H1 (cell line): Measurements from ENCODE around the gene KIF26B. TPM values are rescaled to one million over a fixed set of nuclear protein-coding genes. Genes with fewer than 3 reads are reported as not detected.

Source experiments
- CTCF ChIA-PET: fragments of 300-600 bp; sonication (Branson Sonifier 250); formaldehyde crosslinking; loops from one replicate; lab custom pipeline; 2021; ENCODE audit not compliant: partially characterized antibody; lab: Charles Lee
- POLR2A ChIA-PET: fragments of 300-600 bp; sonication (Branson Sonifier 250); formaldehyde crosslinking; loops from one replicate; lab custom pipeline; 2021; ENCODE audit warnings: inconsistent platforms; ENCODE audit not compliant: partially characterized antibody; lab: Charles Lee
- DNase-seq, 2 experiments: peaks; one replicate each; pipeline versions ENCODE4 v3.0.0 to v3.0.0-alpha.2; 2010 to 2022; ENCODE audit warnings: low spot score in 2 of 2, low read depth in 1 of 2, mixed read lengths in 1 of 2
- FAIRE-seq: peaks from 2 replicates; lab custom pipeline; 2011; peaks lifted over from hg19 to GRCh38; lab: Jason Lieb, UNC
- H2AFZ ChIP-seq: 2 replicates; pipeline ENCODE4 v1.8.1; 2012; ENCODE audit warnings: low read length, inconsistent platforms
- H2AK5ac ChIP-seq: 2 replicates; pipeline ENCODE4 v1.6.1; 2013; ENCODE audit warnings: low read depth, low read length
- H2BK120ac ChIP-seq: replicated peaks from 2 replicates; pipeline ENCODE3; 2013; ENCODE audit warnings: low read depth, low read length, inconsistent platforms
- H2BK12ac ChIP-seq: 2 replicates; pipeline ENCODE4 v1.6.1; 2013; ENCODE audit warnings: low read depth, low read length
- H2BK15ac ChIP-seq: 2 replicates; pipeline ENCODE4 v1.6.1; 2013; ENCODE audit warnings: low read length
- H2BK20ac ChIP-seq: 2 replicates; pipeline ENCODE4 v1.6.1; 2013; ENCODE audit warnings: low read length
- H2BK5ac ChIP-seq: 2 replicates; pipeline ENCODE4 v1.6.1; 2013; ENCODE audit warnings: low read depth, low read length
- H3K14ac ChIP-seq: 2 replicates; pipeline ENCODE4 v1.6.1; 2013; ENCODE audit warnings: inconsistent platforms; ENCODE audit not compliant: insufficient read length
- H3K18ac ChIP-seq: 2 replicates; pipeline ENCODE4 v1.6.1; 2013; ENCODE audit warnings: low read length; ENCODE audit errors: extremely low read depth
- H3K23ac ChIP-seq: 2 replicates; pipeline ENCODE4 v1.6.1; 2013; ENCODE audit warnings: inconsistent platforms; ENCODE audit not compliant: insufficient read length
- H3K23me2 ChIP-seq: 2 replicates; pipeline ENCODE4 v1.6.1; 2013; ENCODE audit warnings: low read depth, low read length
- H3K27ac ChIP-seq: 2 replicates; pipeline ENCODE4 v1.6.1; 2011; ENCODE audit warnings: low read depth, low read length, inconsistent platforms
- H3K27me3 ChIP-seq, 4 experiments: replicated peaks in 1 of 4; 1 replicate in 1 of 4; 2 replicates in 3 of 4; pipeline versions ENCODE4 v1.6.1 to v1.8.1; 2011 to 2013; ENCODE audit warnings: low read length in 3 of 4, mild to moderate bottlenecking in 3 of 4, inconsistent platforms in 2 of 4, mixed read lengths in 2 of 4, moderate library complexity in 1 of 4; ENCODE audit not compliant: control insufficient read depth in 3 of 4, insufficient read depth in 3 of 4; ENCODE audit errors: extremely low read depth in 1 of 4
- H3K36me3 ChIP-seq, 4 experiments: 2 replicates each; pipeline versions ENCODE4 v1.6.1 to v1.8.1; 2011 to 2013; ENCODE audit warnings: mild to moderate bottlenecking in 4 of 4, low read length in 3 of 4, moderate library complexity in 2 of 4, control low read depth in 1 of 4, inconsistent platforms in 1 of 4; ENCODE audit not compliant: insufficient read depth in 4 of 4, control insufficient read depth in 2 of 4
- H3K4ac ChIP-seq: replicated peaks from 2 replicates; pipeline ENCODE3; 2013; ENCODE audit warnings: low read length, low read depth, mixed read lengths, inconsistent platforms; ENCODE audit not compliant: insufficient read length
- H3K4me1 ChIP-seq, 4 experiments: replicated peaks in 1 of 4; 1 replicate in 1 of 4; 2 replicates in 3 of 4; pipeline versions ENCODE4 v1.6.1 to v1.8.1; 2011 to 2013; ENCODE audit warnings: low read length in 3 of 4, inconsistent platforms in 2 of 4, mixed read lengths in 1 of 4; ENCODE audit not compliant: insufficient read depth in 4 of 4, control insufficient read depth in 3 of 4
- H3K4me2 ChIP-seq, 2 experiments: 2 replicates each; pipeline versions ENCODE4 v1.6.1 to v1.8.1; 2011 to 2013; ENCODE audit warnings: low read depth in 2 of 2, low read length in 2 of 2, control low read depth in 1 of 2, inconsistent platforms in 1 of 2, mild to moderate bottlenecking in 1 of 2; ENCODE audit not compliant: insufficient read depth in 1 of 2
- H3K4me3 ChIP-seq, 4 experiments: fragments of 200-600, 300-600 bp in 1 of 4; sonication (generic), shearing (Covaris generic), sonication (Bioruptor Twin) in 1 of 4; 2 replicates each; pipeline versions ENCODE4 v1.5.1 to v1.8.1; 2011 to 2016; ENCODE audit warnings: low read length in 4 of 4, low read depth in 3 of 4, control low read depth in 2 of 4, inconsistent platforms in 2 of 4, mild to moderate bottlenecking in 2 of 4, mixed read lengths in 1 of 4, moderate library complexity in 1 of 4; ENCODE audit not compliant: insufficient read depth in 2 of 4; ENCODE audit errors: extremely low read depth in 1 of 4
- H3K56ac ChIP-seq: replicated peaks from 2 replicates; pipeline ENCODE3; 2013; ENCODE audit warnings: low read depth, mild to moderate bottlenecking, mixed read lengths, low read length, inconsistent platforms; ENCODE audit not compliant: insufficient read length
- H3K79me1 ChIP-seq: 2 replicates; pipeline ENCODE4 v1.6.1; 2013; ENCODE audit warnings: low read depth, low read length, control low read depth
- H3K79me2 ChIP-seq, 2 experiments: 2 replicates each; pipeline versions ENCODE4 v1.6.1 to v1.8.1; 2012 to 2013; ENCODE audit warnings: low read length in 2 of 2, mild to moderate bottlenecking in 2 of 2, inconsistent platforms in 1 of 2; ENCODE audit not compliant: insufficient read depth in 2 of 2, control insufficient read depth in 1 of 2
- H3K9ac ChIP-seq, 4 experiments: replicated peaks in 1 of 4; 1 replicate in 1 of 4; 2 replicates in 3 of 4; pipeline versions ENCODE4 v1.6.1 to v1.8.1; 2011 to 2013; ENCODE audit warnings: low read depth in 3 of 4, low read length in 3 of 4, control low read depth in 2 of 4, mild to moderate bottlenecking in 2 of 4, moderate library complexity in 2 of 4, inconsistent platforms in 1 of 4; ENCODE audit errors: extremely low read depth in 1 of 4
- H3K9me3 ChIP-seq, 2 experiments: 2 replicates each; pipeline versions ENCODE4 v1.6.1 to v1.8.1; 2012 to 2013; ENCODE audit warnings: mild to moderate bottlenecking in 2 of 2, moderate library complexity in 2 of 2, control low read depth in 1 of 2, inconsistent platforms in 1 of 2, low read depth in 1 of 2, low read length in 1 of 2, mixed read lengths in 1 of 2; ENCODE audit not compliant: insufficient read depth in 2 of 2
- H4K20me1 ChIP-seq, 2 experiments: replicated peaks in 1 of 2; 2 replicates each; pipeline versions ENCODE3 to v1.8.1; 2011 to 2013; ENCODE audit warnings: inconsistent platforms in 2 of 2, low read length in 2 of 2, mild to moderate bottlenecking in 1 of 2; ENCODE audit not compliant: insufficient read depth in 2 of 2, control insufficient read depth in 1 of 2
- H4K5ac ChIP-seq: 2 replicates; pipeline ENCODE4 v1.6.1; 2013; ENCODE audit warnings: low read length, low read depth, mixed read lengths, inconsistent platforms; ENCODE audit not compliant: insufficient read length
- H4K8ac ChIP-seq: 2 replicates; pipeline ENCODE4 v1.8.0; 2013; ENCODE audit warnings: mild to moderate bottlenecking, moderate library complexity, low read length, inconsistent platforms; ENCODE audit not compliant: insufficient read depth; ENCODE audit errors: extremely low read depth
- H4K91ac ChIP-seq: replicated peaks from 2 replicates; pipeline ENCODE3; 2013; ENCODE audit warnings: low read length, mixed read lengths, inconsistent platforms; ENCODE audit not compliant: insufficient read length
- ATF2 ChIP-seq: IDR thresholded peaks from 2 replicates; pipeline ENCODE4 v1.6.1; 2012; ENCODE audit warnings: low read length, inconsistent platforms
- BCL11A ChIP-seq, 2 experiments: IDR thresholded peaks; one replicate each; pipeline ENCODE4 v1.6.1; 2011; ENCODE audit warnings: low read depth in 2 of 2, low read length in 2 of 2, mild to moderate bottlenecking in 2 of 2
- CEBPB ChIP-seq: IDR thresholded peaks from 2 replicates; pipeline ENCODE4 v1.6.1; 2012; ENCODE audit warnings: low read depth, low read length
- CHD1 ChIP-seq: IDR thresholded peaks from 2 replicates; pipeline ENCODE4 v1.6.1; 2012; ENCODE audit warnings: low read depth, low read length, improper control_type of control experiment
- GABPA ChIP-seq: IDR thresholded peaks from 2 replicates; pipeline ENCODE4 v1.6.1; 2011; ENCODE audit warnings: mild to moderate bottlenecking, low read length, moderate library complexity, borderline replicate concordance; ENCODE audit not compliant: insufficient read depth
- HDAC6 ChIP-seq: IDR thresholded peaks from one replicate; pipeline ENCODE4 v1.7.1; 2012; ENCODE audit warnings: low read depth, mild to moderate bottlenecking, inconsistent platforms, low read length, moderate library complexity
- KDM4A ChIP-seq: IDR thresholded peaks from one replicate; pipeline ENCODE4 v1.7.1; 2012; ENCODE audit warnings: low read depth, mild to moderate bottlenecking, moderate library complexity, low read length, inconsistent platforms; ENCODE audit not compliant: severe bottlenecking
- KDM5A ChIP-seq: fragments of 200-600 bp; IDR thresholded peaks from 2 replicates; pipeline ENCODE4 v1.7.1; 2012; ENCODE audit warnings: mild to moderate bottlenecking, low read length, inconsistent platforms, mixed read lengths
- MAX ChIP-seq: IDR thresholded peaks from 2 replicates; pipeline ENCODE4 v1.6.1; 2012; ENCODE audit warnings: inconsistent platforms
- POU5F1 ChIP-seq: IDR thresholded peaks from 2 replicates; pipeline ENCODE4 v1.6.1; 2011; ENCODE audit warnings: low read depth, mild to moderate bottlenecking, low read length, moderate library complexity
- SP4 ChIP-seq: IDR thresholded peaks from 2 replicates; pipeline ENCODE4 v1.6.1; 2012; ENCODE audit warnings: low read length, inconsistent platforms
- SRF ChIP-seq: IDR thresholded peaks from 2 replicates; pipeline ENCODE4 v1.6.1; 2011; ENCODE audit warnings: mild to moderate bottlenecking, low read depth, low read length, moderate library complexity
- WGBS, 2 experiments: shearing (Covaris generic) in 1 of 2; methylation state at CpG; one replicate each; pipeline versions ENCODE4 v1.1.6 to v1.1.7; 2013 to 2015; ENCODE audit warnings: low lambda C conversion rate in 2 of 2, mixed read lengths in 2 of 2, inconsistent platforms in 1 of 2, low coverage in 1 of 2, missing lambda C conversion rate in 1 of 2; ENCODE audit not compliant: insufficient replicate concordance in 2 of 2, insufficient coverage in 1 of 2, insufficient read length in 1 of 2; ENCODE audit errors: extremely low coverage in 1 of 2, missing lambda C conversion rate in 1 of 2; 5-methylcytosine and 5-hydroxymethylcytosine counted together
- polyA plus RNA-seq, 7 experiments: library from polyadenylated mRNA; depleted of rRNA in 3 of 7; stranded (reverse) in 5 of 7; unstranded in 2 of 7; fragments of >200 nt in 5 of 7; fragments of 200-250 nt in 2 of 7; gene quantifications; 1 replicate in 5 of 7; 2 replicates in 1 of 7; 4 replicates in 1 of 7; pipeline versions ENCODE4 v1.2.1 to v1.2.3, GENCODE V29; 2011 to 2013; ENCODE audit warnings: missing spikeins in 2 of 7, mixed read lengths in 2 of 7
- total RNA-seq: library from RNA; stranded (reverse); fragmentation: NEBNext Ultra II Directional; extraction: Animal tissue kit (Norgen Biotek cat#: 25700); gene quantifications from 2 replicates; pipeline ENCODE4 v1.2.1, GENCODE V29; 2021

Gene KIF26B
- total and polyA plus RNA-seq, 2 of the 8 experiments (the other 6 are each of a cell fraction or from before 2014, with no cell fraction given) = 0.06 to 0.28 TPM

- Histone ChIP-seq H3K79me2 (no peaks in the 10 kb centered on the region), H3K4me2 (no peak overlapping the region), H3K4ac (no peak overlapping the region), H3K27me3 (no peaks in the 10 kb centered on the region), H2BK15ac (no peak overlapping the region), H4K91ac (no peak overlapping the region), H3K18ac (no peak overlapping the region), H3K36me3 (no peaks in the 10 kb centered on the region), H2BK120ac (no peak overlapping the region), H3K9ac (no peak overlapping the region), H2AFZ (no peak overlapping the region), H2AK5ac (no peak overlapping the region), H3K4me3 (no peak overlapping the region), H2BK12ac (no peak overlapping the region), H3K4me1 (no peaks in the 10 kb centered on the region), H4K8ac (no peak overlapping the region), H4K20me1 (no peaks in the 10 kb centered on the region), H2BK5ac (no peak overlapping the region), H4K5ac (no peak overlapping the region), H3K23ac (no peak overlapping the region), H3K9me3 (peaks cover 3 to 11% of the 10 kb centered on the region in 2 experiments; a peak in 2 of 4 replicates), H3K27ac (no peak overlapping the region), H3K14ac (no peak overlapping the region), H2BK20ac (no peak overlapping the region), H3K79me1 (no peaks in the 10 kb centered on the region), H3K56ac (no peak overlapping the region), H3K23me2 (no peaks in the 10 kb centered on the region)
- 78% methylated on average over 1 of the region's 1 CpG; no CpG with 5 or more reads in 1 of the 2 experiments for WGBS, 2 experiments
- CTCF ChIA-PET = no interaction called here
- FAIRE-seq (no peak), DNase-seq (no peak)
- TF ChIP-seq SP4 = no peak
- no peak for TF ChIP-seq HDAC6
- no peak for TF ChIP-seq BCL11A (IDR thresholded peaks at IDR 0.05; ENCODE audit: low read depth in 2 of 2, low read length in 2 of 2)
- TF ChIP-seq CEBPB = no peak
- TF ChIP-seq SRF = no peak
- no peak for TF ChIP-seq GABPA
- no peak for TF ChIP-seq ATF2
- no peak for TF ChIP-seq KDM4A
- TF ChIP-seq POU5F1 = no peak
- no peak for TF ChIP-seq CHD1
- TF ChIP-seq KDM5A = no peak
- TF ChIP-seq MAX = no peak
- POLR2A ChIA-PET = no interaction called here
Observed at GRCh38 chr1:245641384-245641783, 486.6 kb downstream of the KIF26B start.
